CD14-positive monocyte (primary cell): ENCODE results near the gene GLI3. TPM values are rescaled to one million over a fixed set of nuclear protein-coding genes. Genes with fewer than 3 reads are reported as not detected.

Source experiments
- DNase-seq, 3 donors: peaks; one replicate each; pipeline ENCODE4 v3.0.0-alpha.2; 2011 to 2022
- H2AFZ ChIP-seq: 2 replicates; pipeline ENCODE4 v1.6.0; 2012; ENCODE audit warnings: mild to moderate bottlenecking, low read depth, low read length, inconsistent platforms; ENCODE audit not compliant: insufficient read depth, poor library complexity, severe bottlenecking
- H3K27ac ChIP-seq, 2 donors: 1 replicate in 1 of 2; 2 replicates in 1 of 2; pipeline ENCODE4 v1.5.1; 2012 to 2013; ENCODE audit warnings: low read length in 2 of 2, control low read depth in 1 of 2, inconsistent platforms in 1 of 2, low read depth in 1 of 2, mild to moderate bottlenecking in 1 of 2
- H3K27me3 ChIP-seq, 2 donors: one replicate each; pipeline versions ENCODE4 v1.6.0 to v1.6.1; 2011 to 2013; ENCODE audit warnings: low read length in 2 of 2; ENCODE audit not compliant: control insufficient read depth in 2 of 2, insufficient read depth in 2 of 2
- H3K36me3 ChIP-seq, 2 donors: replicated peaks in 1 of 2; 1 replicate in 1 of 2; 2 replicates in 1 of 2; pipeline versions ENCODE4 v1.5.1 to v1.6.1; 2012 to 2013; ENCODE audit warnings: low read length in 2 of 2, control low read depth in 1 of 2, inconsistent platforms in 1 of 2, mild to moderate bottlenecking in 1 of 2; ENCODE audit not compliant: insufficient read depth in 2 of 2, control insufficient read depth in 1 of 2
- H3K4me1 ChIP-seq, 2 donors: 1 replicate in 1 of 2; 2 replicates in 1 of 2; pipeline versions ENCODE4 v1.5.1 to v1.6.1; 2012 to 2013; ENCODE audit warnings: low read length in 2 of 2, control low read depth in 1 of 2, inconsistent platforms in 1 of 2, mild to moderate bottlenecking in 1 of 2, moderate library complexity in 1 of 2; ENCODE audit not compliant: insufficient read depth in 2 of 2, control insufficient read depth in 1 of 2
- H3K4me2 ChIP-seq: replicated peaks from 2 replicates; pipeline ENCODE3; 2012; ENCODE audit warnings: low read length, moderate library complexity, mild to moderate bottlenecking; ENCODE audit not compliant: poor library complexity, severe bottlenecking; ENCODE audit errors: extremely low read depth
- H3K4me3 ChIP-seq, 3 experiments: fragments of 200-600 bp in 1 of 3; sonication (generic) in 1 of 3; replicated peaks in 1 of 3; 1 replicate in 2 of 3; 2 replicates in 1 of 3; pipeline ENCODE4 v1.5.1; 2011 to 2013; ENCODE audit warnings: low read length in 3 of 3, mild to moderate bottlenecking in 3 of 3, control low read depth in 2 of 3, low read depth in 2 of 3, inconsistent platforms in 1 of 3, moderate library complexity in 1 of 3
- H3K79me2 ChIP-seq: 2 replicates; pipeline ENCODE4 v1.6.0; 2012; ENCODE audit warnings: mild to moderate bottlenecking, control low read depth, inconsistent platforms, low read length, moderate library complexity; ENCODE audit not compliant: insufficient read depth
- H3K9ac ChIP-seq: 2 replicates; pipeline ENCODE4 v1.6.0; 2017; ENCODE audit warnings: low read length, mild to moderate bottlenecking; ENCODE audit not compliant: insufficient read depth, poor library complexity, severe bottlenecking
- H3K9me3 ChIP-seq, 2 donors: replicated peaks in 1 of 2; 1 replicate in 1 of 2; 2 replicates in 1 of 2; pipeline versions ENCODE4 v1.5.1 to v1.6.1; 2012 to 2013; ENCODE audit warnings: low read length in 2 of 2, control low read depth in 1 of 2; ENCODE audit not compliant: control insufficient read depth in 1 of 2, insufficient read depth in 1 of 2
- H4K20me1 ChIP-seq: 2 replicates; pipeline ENCODE4 v1.6.0; 2012; ENCODE audit warnings: mild to moderate bottlenecking, low read length, control low read depth, moderate library complexity; ENCODE audit not compliant: insufficient read depth
- H3K27ac Mint-ChIP-seq, 7 donors: one replicate each; pipeline ENCODE4 v1.8.0; 2020; ENCODE audit warnings: mild to moderate bottlenecking in 7 of 7, mixed read lengths in 7 of 7, moderate library complexity in 6 of 7, inconsistent platforms in 2 of 7
- H3K27me3 Mint-ChIP-seq, 3 donors: one replicate each; pipeline ENCODE4 v1.8.0; 2021 to 2022; ENCODE audit warnings: low read depth in 3 of 3, mild to moderate bottlenecking in 3 of 3, mixed read lengths in 3 of 3, moderate library complexity in 3 of 3, inconsistent platforms in 1 of 3
- H3K36me3 Mint-ChIP-seq, 2 donors: one replicate each; pipeline ENCODE4 v1.8.0; 2020; ENCODE audit warnings: mixed read lengths in 2 of 2, inconsistent platforms in 1 of 2, mild to moderate bottlenecking in 1 of 2
- H3K4me1 Mint-ChIP-seq: one replicate; pipeline ENCODE4 v1.8.0; 2020; ENCODE audit warnings: mild to moderate bottlenecking, mixed read lengths
- H3K4me3 Mint-ChIP-seq, 2 donors: one replicate each; pipeline ENCODE4 v1.8.0; 2020; ENCODE audit warnings: mild to moderate bottlenecking in 2 of 2, mixed read lengths in 2 of 2, moderate library complexity in 1 of 2
- H3K9me3 Mint-ChIP-seq, 7 donors: one replicate each; pipeline ENCODE4 v1.8.0; 2020 to 2022; ENCODE audit warnings: mixed read lengths in 7 of 7, mild to moderate bottlenecking in 6 of 7, moderate library complexity in 6 of 7, inconsistent platforms in 2 of 7
- WGBS: methylation state at CpG from one replicate; pipeline ENCODE4 v1.1.5; 2013; ENCODE audit warnings: missing lambda C conversion rate; ENCODE audit not compliant: insufficient coverage; 5-methylcytosine and 5-hydroxymethylcytosine counted together
- intact Hi-C, 2 donors: fragments of 100-400 bp; cut with micrococcal nuclease; formaldehyde crosslinking; loops; one replicate each; pipeline versions ENCODE4 v1.15.0 to v1.15.1; 2023
- polyA plus RNA-seq, 3 donors: library from polyadenylated mRNA; depleted of rRNA in 1 of 3; unstranded in 2 of 3; stranded (reverse) in 1 of 3; fragments of 300-500 nt in 2 of 3; fragments of >200 nt in 1 of 3; fragmentation: Illumina TruSeq in 2 of 3; gene quantifications; 1 replicate in 2 of 3; 2 replicates in 1 of 3; pipeline ENCODE4 v1.2.3, GENCODE V29; 2012 to 2021
- TF ChIP-seq, protein P1 (sequence below): fragments of 200-600 bp; IDR thresholded peaks from one replicate; pipeline ENCODE4 v1.8.0; 2022; ENCODE audit warnings: antibody characterized with exemption, mild to moderate bottlenecking

Gene GLI3
- polyA plus RNA-seq, 3 donors = not detected

DNA sequence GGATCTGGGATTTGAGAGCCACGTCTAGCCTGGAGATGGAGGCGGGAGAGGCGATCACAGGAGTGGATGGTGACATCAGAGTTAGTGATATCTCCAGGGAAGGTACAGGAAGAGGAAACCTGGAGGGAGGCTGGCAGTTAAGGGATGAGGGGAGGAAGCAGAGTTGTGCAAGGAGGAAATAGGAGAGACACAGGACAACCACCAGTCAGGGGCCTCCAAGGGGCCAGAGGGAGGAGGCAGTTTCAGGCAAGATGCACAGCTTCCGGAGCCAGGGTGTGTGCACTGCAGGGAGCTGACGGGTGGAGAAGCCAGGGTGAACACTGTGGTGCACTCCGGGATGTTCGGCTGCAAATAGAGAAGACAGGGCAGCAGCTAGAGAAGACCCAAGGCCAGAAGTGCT lies 141.2 kb downstream of the GLI3 start:
- TF ChIP-seq, protein P1, sequence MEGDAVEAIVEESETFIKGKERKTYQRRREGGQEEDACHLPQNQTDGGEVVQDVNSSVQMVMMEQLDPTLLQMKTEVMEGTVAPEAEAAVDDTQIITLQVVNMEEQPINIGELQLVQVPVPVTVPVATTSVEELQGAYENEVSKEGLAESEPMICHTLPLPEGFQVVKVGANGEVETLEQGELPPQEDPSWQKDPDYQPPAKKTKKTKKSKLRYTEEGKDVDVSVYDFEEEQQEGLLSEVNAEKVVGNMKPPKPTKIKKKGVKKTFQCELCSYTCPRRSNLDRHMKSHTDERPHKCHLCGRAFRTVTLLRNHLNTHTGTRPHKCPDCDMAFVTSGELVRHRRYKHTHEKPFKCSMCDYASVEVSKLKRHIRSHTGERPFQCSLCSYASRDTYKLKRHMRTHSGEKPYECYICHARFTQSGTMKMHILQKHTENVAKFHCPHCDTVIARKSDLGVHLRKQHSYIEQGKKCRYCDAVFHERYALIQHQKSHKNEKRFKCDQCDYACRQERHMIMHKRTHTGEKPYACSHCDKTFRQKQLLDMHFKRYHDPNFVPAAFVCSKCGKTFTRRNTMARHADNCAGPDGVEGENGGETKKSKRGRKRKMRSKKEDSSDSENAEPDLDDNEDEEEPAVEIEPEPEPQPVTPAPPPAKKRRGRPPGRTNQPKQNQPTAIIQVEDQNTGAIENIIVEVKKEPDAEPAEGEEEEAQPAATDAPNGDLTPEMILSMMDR = no peak
- no peak for DNase-seq
- no peaks in the 10 kb centered on the region for H3K36me3 Mint-ChIP-seq
- no peaks in the 10 kb centered on the region for H3K27me3 ChIP-seq
- H3K79me2 ChIP-seq = no peaks in the 10 kb centered on the region
- H4K20me1 ChIP-seq = no peaks in the 10 kb centered on the region
- no peak overlapping the region for H3K9ac ChIP-seq
- H3K4me2 ChIP-seq = peak overlapping the region; percentile 33
- peaks cover 0 to 2% (median 0%) of the 10 kb centered on the region in 7 donors for H3K9me3 Mint-ChIP-seq
- WGBS = 33% methylated on average over 7 of the region's 7 CpGs
- H3K27ac Mint-ChIP-seq = peak overlapping the region in 2 of 7 donors; percentile 27 to 65
- no peaks in the 10 kb centered on the region for H3K9me3 ChIP-seq
- no peak overlapping the region for H3K27ac ChIP-seq
- intact Hi-C loops = no loop called here
- no peak overlapping the region for H3K4me3 ChIP-seq
- peaks cover 27 to 33% of the 10 kb centered on the region in 2 donors for H3K4me1 ChIP-seq
- H3K27me3 Mint-ChIP-seq = peaks cover 0 to 2% (median 0%) of the 10 kb centered on the region in 3 donors
- H3K36me3 ChIP-seq = no peaks in the 10 kb centered on the region
- peak overlapping the region in 1 of 2 donors; percentile 47 for H3K4me3 Mint-ChIP-seq
- H2AFZ ChIP-seq = peak overlapping the region; percentile 35
- H3K4me1 Mint-ChIP-seq = peaks cover 32% of the 10 kb centered on the region

DNA sequence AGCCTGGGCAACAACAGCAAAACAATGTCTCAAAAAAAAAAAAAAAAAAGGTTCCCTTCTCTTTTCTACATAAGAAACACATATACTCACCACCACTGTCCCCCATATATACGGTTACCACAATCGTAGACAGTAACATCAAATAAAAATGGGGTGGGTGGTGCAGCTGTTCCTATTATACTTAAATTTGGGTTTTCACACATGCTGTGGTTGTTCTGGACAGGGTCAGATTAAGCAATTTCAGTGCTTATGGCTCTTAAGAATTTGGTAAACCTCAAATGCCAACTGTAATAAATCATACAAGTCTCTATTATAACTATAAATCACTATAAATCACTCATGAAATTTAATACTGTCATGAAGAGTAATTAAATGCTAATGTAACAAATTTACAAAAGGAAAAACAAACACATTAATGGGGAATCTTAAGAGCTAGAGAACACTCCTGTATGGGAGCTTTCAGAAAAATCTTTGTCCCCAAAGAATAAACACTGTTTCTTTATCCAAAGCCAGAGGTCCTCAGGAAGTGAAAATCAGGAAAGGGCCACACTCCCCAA lies 143.6 kb downstream of the GLI3 start:
- Mint-ChIP-seq H3K4me3 (no peak overlapping the region), H3K27ac (no peak overlapping the region), H3K36me3 (no peaks in the 10 kb centered on the region), H3K9me3 (peaks cover 0 to 4% (median 0%) of the 10 kb centered on the region in 7 donors), H3K4me1 (peaks cover 30% of the 10 kb centered on the region), H3K27me3 (peaks cover 0 to 2% (median 0%) of the 10 kb centered on the region in 3 donors)
- no peaks in the 10 kb centered on the region for H3K27me3 ChIP-seq
- H3K27ac ChIP-seq = no peak overlapping the region
- TF ChIP-seq, protein P1 = no peak
- no peaks in the 10 kb centered on the region for H3K9me3 ChIP-seq
- H2AFZ ChIP-seq = no peak overlapping the region
- no CpG with 5 or more reads among the region's 2 CpGs for WGBS
- H4K20me1 ChIP-seq = no peaks in the 10 kb centered on the region
- DNase-seq = no peak
- peaks cover 27 to 31% of the 10 kb centered on the region in 2 donors for H3K4me1 ChIP-seq
- intact Hi-C loops = no loop called here
- no peaks in the 10 kb centered on the region for H3K36me3 ChIP-seq
- no peak overlapping the region for H3K4me3 ChIP-seq
- no peak overlapping the region for H3K9ac ChIP-seq
- no peak overlapping the region for H3K4me2 ChIP-seq
- H3K79me2 ChIP-seq = no peaks in the 10 kb centered on the region
